Endodermal cell (in vitro differentiated cells): ENCODE data around the gene ITGB3. TPM values are rescaled to one million over a fixed set of nuclear protein-coding genes. Genes with fewer than 3 reads are reported as not detected.

ENCODE experiments used
- DNase-seq: peaks from one replicate; pipeline ENCODE4 v3.0.0-alpha.2; 2017
- H3K27ac ChIP-seq: 2 replicates; pipeline ENCODE4 v1.5.1; 2013; ENCODE audit warnings: mild to moderate bottlenecking, low read depth, low read length, moderate library complexity
- H3K27me3 ChIP-seq: 2 replicates; pipeline ENCODE4 v1.6.1; 2013; ENCODE audit warnings: mild to moderate bottlenecking, low read length, moderate library complexity; ENCODE audit not compliant: insufficient read depth, control insufficient read depth, poor library complexity, severe bottlenecking
- H3K36me3 ChIP-seq: 2 replicates; pipeline ENCODE4 v1.7.0; 2013; ENCODE audit warnings: mild to moderate bottlenecking, low read length, moderate library complexity; ENCODE audit not compliant: control insufficient read depth, insufficient read depth
- H3K4me1 ChIP-seq: one replicate; pipeline ENCODE4 v1.7.0; 2013; ENCODE audit warnings: low read length; ENCODE audit not compliant: control insufficient read depth, insufficient read depth
- H3K4me3 ChIP-seq: 2 replicates; pipeline ENCODE4 v1.5.1; 2013; ENCODE audit warnings: mild to moderate bottlenecking, low read length, moderate library complexity
- H3K9ac ChIP-seq: 2 replicates; pipeline ENCODE4 v1.6.1; 2013; ENCODE audit warnings: mild to moderate bottlenecking, low read length, moderate library complexity; ENCODE audit not compliant: poor library complexity, severe bottlenecking; ENCODE audit errors: extremely low read depth
- H3K9me3 ChIP-seq: 2 replicates; pipeline ENCODE4 v1.6.1; 2013; ENCODE audit warnings: mild to moderate bottlenecking, low read length, moderate library complexity; ENCODE audit not compliant: control insufficient read depth
- H3K27ac Mint-ChIP-seq: 2 replicates; pipeline ENCODE4 v1.8.0; 2020; ENCODE audit warnings: mixed read lengths
- H3K27me3 Mint-ChIP-seq: 2 replicates; pipeline ENCODE4 v1.8.0; 2021; ENCODE audit warnings: mild to moderate bottlenecking, mixed read lengths; ENCODE audit not compliant: insufficient read depth
- H3K36me3 Mint-ChIP-seq: 2 replicates; pipeline ENCODE4 v1.8.0; 2020; ENCODE audit warnings: low read depth, mixed read lengths
- H3K4me1 Mint-ChIP-seq: 2 replicates; pipeline ENCODE4 v1.8.0; 2020; ENCODE audit warnings: mixed read lengths
- H3K4me3 Mint-ChIP-seq: 2 replicates; pipeline ENCODE4 v1.8.0; 2020; ENCODE audit warnings: mild to moderate bottlenecking, moderate library complexity, mixed read lengths
- H3K9me3 Mint-ChIP-seq: 2 replicates; pipeline ENCODE4 v1.8.0; 2020; ENCODE audit warnings: mild to moderate bottlenecking, mixed read lengths
- CTCF ChIP-seq: fragments of 200-600 bp; sonication (generic); conservative IDR thresholded peaks from 2 replicates; pipeline ENCODE4 v1.5.0; 2021; ENCODE audit warnings: antibody characterized with exemption, mild to moderate bottlenecking
- WGBS, 2 experiments: methylation state at CpG; one replicate each; pipeline versions ENCODE4 v1.1.5 to v1.1.7; 2013; ENCODE audit warnings: missing lambda C conversion rate in 2 of 2, mixed read lengths in 1 of 2; ENCODE audit not compliant: insufficient coverage in 1 of 2, insufficient read length in 1 of 2; 5-methylcytosine and 5-hydroxymethylcytosine counted together
- total RNA-seq, 2 donors: library from RNA; stranded (reverse); fragmentation: NEBNext Ultra II Directional in 1 of 2; extraction: Animal tissue kit (Norgen Biotek cat#: 25700) in 1 of 2; gene quantifications; 2 replicates in 1 of 2; 3 replicates in 1 of 2; pipeline ENCODE4 v1.2.1, GENCODE V29; 2021

The ITGB3 gene
- total RNA-seq, 2 donors from 2014 or later = 0.51 to 0.73 TPM

DNA sequence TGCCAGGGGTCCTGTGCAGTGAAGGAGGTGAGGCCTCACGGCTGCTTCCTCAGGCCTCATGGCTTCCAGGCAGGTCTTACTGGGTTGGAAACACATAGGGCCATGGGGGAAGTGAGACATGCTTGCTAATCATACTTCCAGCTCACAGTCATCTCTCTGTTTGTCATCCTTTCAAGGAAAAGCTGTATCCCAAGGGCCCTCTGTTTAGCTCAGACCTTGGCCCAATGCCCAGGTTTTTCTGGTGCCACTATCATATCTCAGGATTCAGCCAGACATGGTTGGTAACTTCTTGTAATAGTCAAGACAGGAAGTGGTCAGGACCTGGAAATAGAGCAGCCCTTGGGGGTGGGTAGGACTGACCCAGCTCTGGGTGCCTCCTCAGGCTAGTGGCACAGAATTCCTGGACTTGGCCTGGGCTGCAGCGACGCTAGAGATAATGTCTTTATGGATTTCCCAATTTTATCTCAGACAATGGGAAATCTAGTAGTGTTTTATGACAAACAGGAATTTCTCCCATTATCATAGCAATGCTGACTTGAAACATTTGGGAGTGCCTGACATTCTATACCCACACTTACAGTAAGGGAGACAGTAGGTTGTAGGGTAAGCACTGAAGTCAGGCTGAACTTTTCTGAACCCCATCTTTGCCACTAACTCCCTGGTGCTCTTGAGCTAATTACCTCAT lies 13.5 kb upstream of the ITGB3 start:
- no peak overlapping the region for H3K9ac ChIP-seq
- H3K27me3 ChIP-seq = no peaks in the 10 kb centered on the region
- peaks cover 12% of the 10 kb centered on the region for H3K27me3 Mint-ChIP-seq
- H3K4me3 ChIP-seq = no peak overlapping the region
- no peaks in the 10 kb centered on the region for H3K9me3 Mint-ChIP-seq
- no peak for DNase-seq
- no peak overlapping the region for H3K27ac Mint-ChIP-seq
- H3K4me1 Mint-ChIP-seq = no peaks in the 10 kb centered on the region
- H3K36me3 ChIP-seq = no peaks in the 10 kb centered on the region
- H3K36me3 Mint-ChIP-seq = no peaks in the 10 kb centered on the region
- 95% methylated on average over 3 of the region's 3 CpGs; no CpG with 5 or more reads in 1 of the 2 experiments for WGBS, 2 experiments
- H3K27ac ChIP-seq = no peak overlapping the region
- no peak for TF ChIP-seq CTCF
- H3K4me1 ChIP-seq = no peaks in the 10 kb centered on the region
- H3K4me3 Mint-ChIP-seq = no peak overlapping the region
- no peaks in the 10 kb centered on the region for H3K9me3 ChIP-seq

DNA sequence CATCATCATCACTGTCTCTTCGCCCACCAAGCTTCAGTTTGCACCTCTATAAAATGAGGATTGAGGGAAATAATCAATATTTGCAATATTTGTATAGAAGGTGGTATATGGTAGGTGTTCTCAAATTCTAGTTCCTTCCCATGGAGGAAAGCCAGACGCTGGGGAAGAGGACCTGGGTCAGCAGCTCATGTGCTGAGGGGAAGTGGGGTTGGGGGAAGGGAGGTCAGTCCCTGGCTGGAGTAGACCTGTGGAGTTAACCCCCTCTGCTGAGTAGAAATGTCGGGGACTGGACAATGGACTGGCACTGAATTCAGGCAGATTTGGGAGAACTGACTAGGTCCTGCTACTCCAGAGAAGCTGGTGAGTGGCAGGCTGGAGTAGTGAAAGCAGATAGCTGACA lies 12.8 kb upstream of the ITGB3 start:
- H3K4me1 ChIP-seq = no peaks in the 10 kb centered on the region
- no peak for TF ChIP-seq CTCF
- H3K9me3 ChIP-seq = no peaks in the 10 kb centered on the region
- no peak overlapping the region for H3K27ac ChIP-seq
- H3K36me3 Mint-ChIP-seq = no peaks in the 10 kb centered on the region
- 88 to 89% methylated on average over 2 to 3 of the region's 3 CpGs for WGBS, 2 experiments
- H3K9ac ChIP-seq = no peak overlapping the region
- no peaks in the 10 kb centered on the region for H3K9me3 Mint-ChIP-seq
- H3K36me3 ChIP-seq = no peaks in the 10 kb centered on the region
- no peaks in the 10 kb centered on the region for H3K27me3 ChIP-seq
- no peak overlapping the region for H3K27ac Mint-ChIP-seq
- peaks cover 17% of the 10 kb centered on the region for H3K27me3 Mint-ChIP-seq
- H3K4me3 Mint-ChIP-seq = no peak overlapping the region
- no peak for DNase-seq
- no peak overlapping the region for H3K4me3 ChIP-seq
- no peaks in the 10 kb centered on the region for H3K4me1 Mint-ChIP-seq

- Histone ChIP-seq H3K9me3 (no peaks in the 10 kb centered on the region), H3K9ac (no peak overlapping the region), H3K27ac (no peak overlapping the region), H3K36me3 (no peaks in the 10 kb centered on the region), H3K4me3 (no peak overlapping the region), H3K4me1 (no peaks in the 10 kb centered on the region), H3K27me3 (no peaks in the 10 kb centered on the region)
- Mint-ChIP-seq H3K27me3 (peaks cover 21% of the 10 kb centered on the region), H3K4me1 (no peaks in the 10 kb centered on the region), H3K9me3 (no peaks in the 10 kb centered on the region), H3K27ac (no peak overlapping the region), H3K36me3 (no peaks in the 10 kb centered on the region), H3K4me3 (no peak overlapping the region)
- no peak for DNase-seq
- 100% methylated on average over 1 to 2 of the region's 2 CpGs for WGBS, 2 experiments
- no peak for TF ChIP-seq CTCF
Observed at GRCh38 chr17:47242648-47243047, 11.0 kb upstream of the ITGB3 start.
